Thyroid gland (tissue), 4 donors: ENCODE results near the gene PSMG1. TPM values are rescaled to one million over a fixed set of nuclear protein-coding genes. Genes with fewer than 3 reads are reported as not detected.
"Not testable (repeated sequence)": the region's sequence is repeated elsewhere in the genome, so short reads cannot be mapped to it uniquely, and the experiment has no call there.

ENCODE experiments used
- DNase-seq, 2 donors: peaks; one replicate each; pipeline ENCODE4 v3.0.0-alpha.2; 2019
- H3K27ac ChIP-seq, 3 donors: fragments of 200-600 bp; sonication (generic); 1 replicate in 2 of 3; 2 replicates in 1 of 3; pipeline ENCODE4 v1.5.1; 2016 to 2019; ENCODE audit warnings: mild to moderate bottlenecking in 1 of 3, moderate library complexity in 1 of 3
- H3K27me3 ChIP-seq: fragments of 200-600 bp; sonication (generic); one replicate; pipeline ENCODE4 v1.5.1; 2019
- H3K36me3 ChIP-seq, 2 donors: fragments of 200-600 bp; sonication (generic); one replicate each; pipeline ENCODE4 v1.5.1; 2016 to 2019
- H3K4me1 ChIP-seq, 2 donors: fragments of 200-600 bp; sonication (generic); one replicate each; pipeline ENCODE4 v1.5.1; 2017 to 2019
- H3K4me3 ChIP-seq, 3 donors: fragments of 200-600 bp; sonication (generic); replicated peaks in 1 of 3; 1 replicate in 2 of 3; 2 replicates in 1 of 3; pipeline ENCODE4 v1.5.1; 2016; ENCODE audit warnings: mild to moderate bottlenecking in 1 of 3
- H3K9me3 ChIP-seq: fragments of 200-600 bp; sonication (generic); one replicate; pipeline ENCODE4 v1.5.1; 2017
- CTCF ChIP-seq, 6 experiments: fragments of 200-600 bp in 3 of 6; fragments of 450-650 bp in 3 of 6; sonication (generic) in 3 of 6; IDR thresholded peaks; one replicate each; pipeline ENCODE4 v1.5.1; 2016 to 2019; ENCODE audit warnings: antibody characterized with exemption in 6 of 6, mild to moderate bottlenecking in 2 of 6, inconsistent platforms in 1 of 6, moderate library complexity in 1 of 6
- POLR2A ChIP-seq, 2 donors: fragments of 450-650 bp; IDR thresholded peaks; one replicate each; pipeline ENCODE4 v1.6.1; 2017; ENCODE audit warnings: antibody characterized with exemption in 2 of 2, mild to moderate bottlenecking in 2 of 2, moderate library complexity in 1 of 2
- WGBS, 2 donors: methylation state at CpG; one replicate each; pipeline ENCODE4 v1.1.5; 2017; 5-methylcytosine and 5-hydroxymethylcytosine counted together
- intact Hi-C: fragments of 100-400 bp; cut with DNase I; formaldehyde crosslinking; loops from one replicate; pipeline ENCODE4 v1.15.1; 2023
- total RNA-seq, 4 donors: library from RNA; depleted of rRNA; stranded (reverse); fragments of >200 nt; gene quantifications; one replicate each; pipeline ENCODE4 v1.2.3, GENCODE V29; 2016

PSMG1 gene
- total RNA-seq, 4 donors from 2014 or later = 33.0 to 54.2 (median 42.6) TPM

GRCh38 chr21:39136711-39137110 is 46.5 kb downstream of the PSMG1 start:
- intact Hi-C loops = loop anchor here (5.0 to 10.0 kb wide), 2 partner anchors 404 to 632 kb away; no protein-coding TSS in a partner anchor
- Histone ChIP-seq H3K4me3 (no peak overlapping the region), H3K36me3 (no peaks in the 10 kb centered on the region), H3K9me3 (no peaks in the 10 kb centered on the region), H3K27ac (no peak overlapping the region), H3K4me1 (no peaks in the 10 kb centered on the region), H3K27me3 (no peaks in the 10 kb centered on the region)
- TF ChIP-seq CTCF (IDR thresholded peaks at IDR 0.05) = no peak
- TF ChIP-seq POLR2A (IDR thresholded peaks at IDR 0.05) = no peak
- no peak for DNase-seq
- 97 to 98% methylated on average over 5 of the region's 5 CpGs for WGBS, 2 donors

- intact Hi-C loops = loop anchor here (5.0 to 10.0 kb wide), 2 partner anchors 404 to 631 kb away; no protein-coding TSS in a partner anchor
- not testable (repeated sequence) for H3K4me1 ChIP-seq, H3K27ac ChIP-seq, H3K36me3 ChIP-seq, H3K27me3 ChIP-seq, H3K9me3 ChIP-seq, H3K4me3 ChIP-seq
- 50 to 60% methylated on average over 8 of the region's 8 CpGs for WGBS, 2 donors
- peak in 3 of 6 experiments; percentile 16 to 32 (median 24) for TF ChIP-seq CTCF (IDR thresholded peaks at IDR 0.05)
- DNase-seq = peak; percentile 30 to 38
These were observed 47.1 kb downstream of the PSMG1 start for GRCh38 chr21:39136138-39136537.

- 91 to 94% methylated on average over 15 of the region's 15 CpGs for WGBS, 2 donors
- Histone ChIP-seq H3K9me3 (no peaks in the 10 kb centered on the region), H3K27me3 (no peaks in the 10 kb centered on the region), H3K4me3 (no peak overlapping the region), H3K27ac (no peak overlapping the region), H3K4me1 (no peaks in the 10 kb centered on the region), H3K36me3 (no peaks in the 10 kb centered on the region)
- TF ChIP-seq POLR2A (IDR thresholded peaks at IDR 0.05) (no peak), CTCF (IDR thresholded peaks at IDR 0.05) (no peak)
- intact Hi-C loops = loop anchor here (10.0 kb wide), 1 partner anchor 630 kb away; no protein-coding TSS in a partner anchor
- no peak for DNase-seq
These were observed 48.9 kb downstream of the PSMG1 start for GRCh38 chr21:39134288-39134810.

GRCh38 chr21:39132248-39132647 is 51.0 kb downstream of the PSMG1 start:
- no peak overlapping the region for H3K27ac ChIP-seq
- no peak overlapping the region for H3K4me3 ChIP-seq
- no peaks in the 10 kb centered on the region for H3K36me3 ChIP-seq
- no peaks in the 10 kb centered on the region for H3K4me1 ChIP-seq
- no peaks in the 10 kb centered on the region for H3K27me3 ChIP-seq
- DNase-seq = no peak
- no peak for TF ChIP-seq POLR2A (IDR thresholded peaks at IDR 0.05)
- TF ChIP-seq CTCF (IDR thresholded peaks at IDR 0.05) = no peak
- 76 to 87% methylated on average over 3 of the region's 3 CpGs for WGBS, 2 donors
- H3K9me3 ChIP-seq = no peaks in the 10 kb centered on the region
- intact Hi-C loops = loop anchor here (10.0 kb wide), 1 partner anchor 627 kb away; no protein-coding TSS in a partner anchor

- no peak for DNase-seq
- H3K27me3 ChIP-seq = no peaks in the 10 kb centered on the region
- H3K4me3 ChIP-seq = no peak overlapping the region
- no peaks in the 10 kb centered on the region for H3K36me3 ChIP-seq
- no peaks in the 10 kb centered on the region for H3K9me3 ChIP-seq
- TF ChIP-seq CTCF (IDR thresholded peaks at IDR 0.05) (no peak), POLR2A (IDR thresholded peaks at IDR 0.05) (no peak)
- no peaks in the 10 kb centered on the region for H3K4me1 ChIP-seq
- intact Hi-C loops = loop anchor here (10.0 kb wide), 1 partner anchor 627 kb away; no protein-coding TSS in a partner anchor
- 65 to 77% methylated on average over 1 of the region's 1 CpG for WGBS, 2 donors
- no peak overlapping the region for H3K27ac ChIP-seq
These were observed 51.5 kb downstream of the PSMG1 start for GRCh38 chr21:39131791-39132190.
